ENCODE data around the gene PAPPA. TPM values are rescaled to one million over a fixed set of nuclear protein-coding genes. Genes with fewer than 3 reads are reported as not detected.

PAPPA gene
- total RNA-seq, 2 donors from 2014 or later: 0.09 TPM

DNA sequence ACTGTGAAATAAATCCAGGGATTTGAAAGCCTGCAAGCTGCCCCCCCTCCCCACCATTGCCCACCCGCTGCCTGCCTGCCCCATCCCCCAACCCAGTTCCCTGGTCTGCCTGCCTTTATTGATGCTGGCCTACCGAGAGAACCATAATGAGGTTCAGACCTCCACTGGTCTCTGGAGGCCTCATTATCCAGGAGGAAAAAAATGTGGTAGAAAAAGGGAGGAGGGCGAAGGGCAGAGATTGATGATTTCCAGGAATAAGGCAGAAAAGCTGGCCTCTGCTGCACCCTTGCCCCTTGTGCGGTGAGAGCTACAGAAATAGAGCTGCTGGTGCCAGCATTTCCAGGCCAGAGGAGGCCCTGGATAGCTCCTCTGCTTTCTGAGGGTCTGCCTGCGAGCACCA, 216.1 kb downstream of the PAPPA start:
- H3K27ac Mint-ChIP-seq: no peak overlapping the region
- no peak for DNase-seq
- no peaks in the 10 kb centered on the region for H3K9me3 Mint-ChIP-seq
- TF ChIP-seq CTCF (conservative IDR thresholded peaks at IDR 0.05): no peak
- Histone ChIP-seq H3K4me3 (ENCODE audit: low read length) (no peak overlapping the region), H3K9me3 (ENCODE audit: control insufficient read depth, low read length) (no peaks in the 10 kb centered on the region), H3K4me1 (ENCODE audit: control insufficient read depth, insufficient read depth, low read length) (no peaks in the 10 kb centered on the region), H3K27ac (ENCODE audit: low read depth, low read length) (no peak overlapping the region), H3K27me3 (ENCODE audit: control insufficient read depth, insufficient read depth, low read length, poor library complexity, severe bottlenecking) (peaks cover under 1% of the 10 kb centered on the region), H3K9ac (ENCODE audit: extremely low read depth, low read length, poor library complexity, severe bottlenecking) (no peak overlapping the region), H3K36me3 (ENCODE audit: control insufficient read depth, insufficient read depth, low read length) (no peaks in the 10 kb centered on the region)
- no peaks in the 10 kb centered on the region for H3K36me3 Mint-ChIP-seq (ENCODE audit: low read depth)
- H3K27me3 Mint-ChIP-seq (ENCODE audit: insufficient read depth): peaks cover 5% of the 10 kb centered on the region
- no peak overlapping the region for H3K4me3 Mint-ChIP-seq
- no peaks in the 10 kb centered on the region for H3K4me1 Mint-ChIP-seq
- 88 to 90% methylated on average over 3 to 5 of the region's 5 CpGs for WGBS, 2 experiments (ENCODE audit: insufficient coverage in 1 of 2, insufficient read length in 1 of 2)

- H3K4me1 Mint-ChIP-seq: no peaks in the 10 kb centered on the region
- 98 to 100% methylated on average over 3 to 4 of the region's 4 CpGs for WGBS, 2 experiments (ENCODE audit: insufficient coverage in 1 of 2, insufficient read length in 1 of 2)
- no peaks in the 10 kb centered on the region for H3K36me3 Mint-ChIP-seq (ENCODE audit: low read depth)
- no peak overlapping the region for H3K4me3 Mint-ChIP-seq
- Histone ChIP-seq H3K27ac (ENCODE audit: low read depth, low read length) (no peak overlapping the region), H3K4me1 (ENCODE audit: control insufficient read depth, insufficient read depth, low read length) (no peaks in the 10 kb centered on the region), H3K36me3 (ENCODE audit: control insufficient read depth, insufficient read depth, low read length) (no peaks in the 10 kb centered on the region), H3K9me3 (ENCODE audit: control insufficient read depth, low read length) (no peaks in the 10 kb centered on the region), H3K27me3 (ENCODE audit: control insufficient read depth, insufficient read depth, low read length, poor library complexity, severe bottlenecking) (peaks cover 3% of the 10 kb centered on the region), H3K4me3 (ENCODE audit: low read length) (no peak overlapping the region), H3K9ac (ENCODE audit: extremely low read depth, low read length, poor library complexity, severe bottlenecking) (no peak overlapping the region)
- no peak for DNase-seq
- peaks cover 5% of the 10 kb centered on the region for H3K27me3 Mint-ChIP-seq (ENCODE audit: insufficient read depth)
- no peak for TF ChIP-seq CTCF (conservative IDR thresholded peaks at IDR 0.05)
- no peaks in the 10 kb centered on the region for H3K9me3 Mint-ChIP-seq
- no peak overlapping the region for H3K27ac Mint-ChIP-seq
Measured at GRCh38 chr9:116370556-116370955, 217.0 kb downstream of the PAPPA start.

DNA sequence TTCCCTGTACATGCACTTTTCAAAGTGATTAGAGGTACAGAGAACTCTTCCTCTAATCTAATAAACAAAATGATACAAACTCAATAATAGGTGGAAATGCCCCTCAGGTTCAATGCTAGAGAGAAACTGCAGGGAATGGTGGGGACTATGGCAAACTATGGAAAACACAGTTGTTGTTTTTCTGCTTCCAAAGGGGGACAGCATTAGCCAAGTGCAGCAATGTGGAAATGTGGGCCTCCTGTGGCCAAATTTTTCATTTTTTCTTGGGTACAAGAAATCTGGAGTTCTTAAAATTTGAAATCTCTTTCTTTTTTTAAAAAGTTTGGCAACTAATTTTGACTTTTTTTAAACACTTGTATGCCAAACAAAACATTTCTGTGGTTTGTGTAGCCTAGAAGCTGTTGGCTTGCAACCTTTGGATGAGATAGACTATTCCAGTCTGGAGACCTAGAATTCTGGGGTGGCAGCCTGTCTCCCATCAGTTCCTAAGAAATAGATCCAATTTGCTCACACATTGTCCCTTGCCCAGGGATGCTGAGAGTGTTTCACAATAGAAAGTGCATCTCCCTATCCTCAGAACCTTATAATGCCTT, 218.6 kb downstream of the PAPPA start:
- TF ChIP-seq CTCF (conservative IDR thresholded peaks at IDR 0.05): no peak
- H3K9ac ChIP-seq (ENCODE audit: extremely low read depth, low read length, poor library complexity, severe bottlenecking): no peak overlapping the region

More for the DNA sequence above, 218.6 kb downstream of the PAPPA start:
- Histone ChIP-seq H3K27ac (ENCODE audit: low read depth, low read length) (no peak overlapping the region), H3K4me3 (ENCODE audit: low read length) (no peak overlapping the region), H3K9me3 (ENCODE audit: control insufficient read depth, low read length) (no peaks in the 10 kb centered on the region), H3K36me3 (ENCODE audit: control insufficient read depth, insufficient read depth, low read length) (no peaks in the 10 kb centered on the region), H3K4me1 (ENCODE audit: control insufficient read depth, insufficient read depth, low read length) (no peaks in the 10 kb centered on the region), H3K27me3 (ENCODE audit: control insufficient read depth, insufficient read depth, low read length, poor library complexity, severe bottlenecking) (peaks cover 3% of the 10 kb centered on the region)
- Mint-ChIP-seq H3K27me3 (ENCODE audit: insufficient read depth) (peaks cover 5% of the 10 kb centered on the region), H3K36me3 (ENCODE audit: low read depth) (no peaks in the 10 kb centered on the region), H3K9me3 (no peaks in the 10 kb centered on the region), H3K4me3 (no peak overlapping the region), H3K27ac (no peak overlapping the region), H3K4me1 (no peaks in the 10 kb centered on the region)
- DNase-seq: no peak
